AG04449 (cell line): ENCODE results near the gene COL12A1.

Experiments used
- CTCF ChIA-PET: fragments of 350-600 bp; formaldehyde crosslinking; extraction: SDS; loops from one replicate; lab custom pipeline; 2021; ENCODE audit warnings: antibody characterized with exemption; lab: Yijun Ruan, JAX
- POLR2A ChIA-PET: fragments of 400-600, 350-600 bp; formaldehyde crosslinking; extraction: SDS; loops from one replicate; lab custom pipeline; 2020; ENCODE audit warnings: antibody characterized with exemption, inconsistent platforms; lab: Yijun Ruan, JAX
- DNase-seq: peaks from one replicate; pipeline ENCODE4 v3.0.0-alpha.2; 2010; ENCODE audit warnings: low read depth, low spot score
- H3K4me3 ChIP-seq: 2 replicates; pipeline ENCODE4 v1.5.1; 2011; ENCODE audit warnings: low read depth, mild to moderate bottlenecking, control low read depth, low read length
- CTCF ChIP-seq: IDR thresholded peaks from one replicate; pipeline ENCODE4 v1.5.1; 2011; ENCODE audit warnings: mild to moderate bottlenecking, moderate library complexity, low read length, control low read depth, inconsistent platforms; ENCODE audit not compliant: insufficient read depth; ENCODE audit errors: missing control alignments

The COL12A1 gene

GRCh38 chr6:75170691-75171560 is 34.9 kb downstream of the COL12A1 start:
- ChIA-PET POLR2A (no interaction called here), CTCF (no interaction called here)
- no peak overlapping the region for H3K4me3 ChIP-seq
- TF ChIP-seq CTCF, result no peak
- DNase-seq, result no peak

DNA sequence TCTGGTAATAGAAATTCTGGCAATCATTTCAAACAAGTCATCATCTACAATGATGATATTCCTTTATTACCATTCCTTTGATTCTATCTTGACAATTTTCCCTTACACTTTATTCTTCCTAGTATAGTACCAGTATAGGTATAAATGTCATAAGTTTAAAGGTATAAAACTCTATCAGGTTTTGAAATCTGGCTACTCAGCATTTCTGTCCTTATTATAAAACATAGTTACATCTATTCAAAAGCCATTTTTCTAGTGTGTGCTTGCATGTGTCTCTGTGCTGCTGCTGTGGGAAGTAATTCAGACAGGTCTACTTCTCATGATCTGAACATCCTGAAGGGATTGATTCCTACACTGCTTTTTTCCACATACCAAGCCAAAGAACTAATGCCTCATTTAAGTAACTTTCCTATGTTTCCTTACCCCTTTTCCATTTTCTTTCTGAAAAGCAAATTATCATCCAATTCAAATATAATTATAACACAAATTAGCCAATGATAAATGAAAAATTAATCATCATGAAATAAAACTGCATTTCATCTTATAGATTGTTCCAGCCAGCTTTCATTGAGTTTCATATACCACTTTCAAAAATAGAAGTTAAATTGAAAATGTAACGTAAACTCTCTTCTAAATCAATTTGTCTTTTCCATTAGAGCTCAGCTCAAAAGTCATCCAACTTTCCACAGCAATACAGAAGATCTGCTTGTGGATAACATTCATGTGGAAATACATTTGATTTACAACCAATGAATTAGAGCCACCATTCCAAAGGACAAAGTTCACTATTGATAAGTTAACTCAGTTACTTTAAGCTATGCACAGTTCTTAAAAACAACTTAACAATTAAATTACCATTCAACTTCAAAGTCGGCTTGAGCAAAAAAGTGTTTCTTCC is 35.9 kb downstream of the COL12A1 start:
- TF ChIP-seq CTCF, result no peak
- POLR2A ChIA-PET, result no interaction called here
- CTCF ChIA-PET, result no interaction called here
- DNase-seq, result no peak
- H3K4me3 ChIP-seq, result no peak overlapping the region

GRCh38 chr6:75167851-75168250 is 38.0 kb downstream of the COL12A1 start:
- H3K4me3 ChIP-seq, result no peak overlapping the region
- CTCF ChIA-PET, result interaction anchor here (1.1 to 1.4 kb wide), 2 partner anchors 36 to 41 kb away, joined by 3 to 5 read pairs; no protein-coding TSS in a partner anchor
- POLR2A ChIA-PET, result no interaction called here
- no peak for TF ChIP-seq CTCF
- DNase-seq, result no peak

DNA sequence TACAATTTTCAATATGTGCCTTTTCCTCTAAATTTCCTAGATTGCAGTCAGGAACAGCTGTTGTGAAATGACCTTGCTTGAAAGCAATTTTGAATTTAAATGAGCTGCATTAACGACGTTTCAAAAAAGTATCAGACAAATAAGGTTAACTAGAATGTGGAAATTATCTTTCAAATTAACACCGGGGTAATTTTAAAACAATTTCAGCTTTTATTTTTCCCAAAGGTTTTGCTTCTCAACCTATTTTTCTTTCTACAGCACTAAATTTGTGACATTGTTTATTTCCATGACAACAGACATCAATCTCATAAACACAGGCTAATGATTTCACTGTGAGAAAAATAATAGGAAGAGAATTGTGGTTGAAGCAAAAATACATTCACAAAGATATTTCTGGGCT is 38.5 kb downstream of the COL12A1 start:
- TF ChIP-seq CTCF, result no peak
- CTCF ChIA-PET, result interaction anchor here (1.1 to 1.7 kb wide), 3 partner anchors 10 to 42 kb away, joined by 3 to 5 read pairs (median 4); no protein-coding TSS in a partner anchor
- POLR2A ChIA-PET, result no interaction called here
- no peak for DNase-seq
- no peak overlapping the region for H3K4me3 ChIP-seq

- H3K4me3 ChIP-seq, result no peak overlapping the region
- TF ChIP-seq CTCF, result no peak
- no peak for DNase-seq
- ChIA-PET CTCF (interaction anchor here (1.1 to 1.7 kb wide), 3 partner anchors 10 to 42 kb away, joined by 3 to 5 read pairs (median 4); no protein-coding TSS in a partner anchor), POLR2A (no interaction called here)
These were observed 39.1 kb downstream of the COL12A1 start for GRCh38 chr6:75166773-75167172.
